ENCODE data around the gene ARID1B. TPM values are rescaled to one million over a fixed set of nuclear protein-coding genes. Genes with fewer than 3 reads are reported as not detected.

ARID1B gene
- total RNA-seq, 1 experiment from 2014 or later: 58.8 TPM

DNA sequence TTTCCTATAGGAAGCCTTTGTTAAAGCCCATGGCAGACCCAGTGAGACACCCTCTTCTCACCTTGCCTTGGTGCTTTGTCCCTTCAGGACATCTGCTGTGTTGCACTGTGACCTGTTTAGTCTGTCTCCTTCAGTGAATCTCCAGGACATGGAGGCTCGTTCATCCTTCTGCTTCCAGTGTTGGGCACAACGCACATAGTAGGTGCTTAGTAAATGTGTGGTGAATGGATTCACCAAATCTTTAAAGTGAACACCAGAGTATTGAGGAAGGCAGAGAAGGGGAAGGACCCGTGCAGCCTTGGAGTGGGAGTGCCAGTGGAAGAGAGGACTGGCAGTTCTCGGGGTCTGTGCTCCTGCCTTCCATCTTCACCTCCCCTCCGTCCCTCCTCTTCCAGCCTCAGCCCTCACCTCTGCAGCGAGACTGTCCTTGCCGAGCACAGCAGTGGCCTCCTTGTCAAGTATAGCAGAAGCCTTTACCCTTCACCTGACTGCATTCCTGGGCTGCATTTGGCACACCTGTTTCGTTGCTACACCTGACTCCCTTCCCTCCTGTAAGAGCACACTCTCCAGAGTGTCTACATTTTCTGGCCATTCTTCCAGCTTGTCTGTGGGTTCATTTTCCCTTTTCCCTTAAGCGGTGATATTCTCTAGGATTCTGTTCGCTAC, 49.2 kb downstream of the ARID1B start:
- no peaks in the 10 kb centered on the region for H3K9me3 Mint-ChIP-seq (ENCODE audit: unreplicated experiment)
- H3K4me3 Mint-ChIP-seq (ENCODE audit: unreplicated experiment): no peak overlapping the region
- no peaks in the 10 kb centered on the region for H3K36me3 Mint-ChIP-seq (ENCODE audit: insufficient read depth, unreplicated experiment)
- ChIA-PET CTCF (no interaction called here), POLR2A (no interaction called here)
- Histone ChIP-seq H3K4me1 (no peaks in the 10 kb centered on the region), H3K27me3 (replicated peaks; ENCODE audit: control insufficient read depth, insufficient read depth, low read length) (no peaks in the 10 kb centered on the region), H3K4me3 (ENCODE audit: low read depth, low read length) (no peak overlapping the region), H3K9me3 (no peaks in the 10 kb centered on the region), H3K36me3 (ENCODE audit: control insufficient read depth, insufficient read depth, low read length) (no peaks in the 10 kb centered on the region)
- BruUV-seq (replicated peaks): no TSS peak
- intact Hi-C loops (cut with micrococcal nuclease; ENCODE audit: unreplicated experiment): no loop called here
- peak overlapping the region; percentile 16 for H3K27ac Mint-ChIP-seq (ENCODE audit: unreplicated experiment)
- H3K27me3 Mint-ChIP-seq (ENCODE audit: insufficient read depth, unreplicated experiment): no peaks in the 10 kb centered on the region
- no peak for DNase-seq
- TF ChIP-seq, protein P1, sequence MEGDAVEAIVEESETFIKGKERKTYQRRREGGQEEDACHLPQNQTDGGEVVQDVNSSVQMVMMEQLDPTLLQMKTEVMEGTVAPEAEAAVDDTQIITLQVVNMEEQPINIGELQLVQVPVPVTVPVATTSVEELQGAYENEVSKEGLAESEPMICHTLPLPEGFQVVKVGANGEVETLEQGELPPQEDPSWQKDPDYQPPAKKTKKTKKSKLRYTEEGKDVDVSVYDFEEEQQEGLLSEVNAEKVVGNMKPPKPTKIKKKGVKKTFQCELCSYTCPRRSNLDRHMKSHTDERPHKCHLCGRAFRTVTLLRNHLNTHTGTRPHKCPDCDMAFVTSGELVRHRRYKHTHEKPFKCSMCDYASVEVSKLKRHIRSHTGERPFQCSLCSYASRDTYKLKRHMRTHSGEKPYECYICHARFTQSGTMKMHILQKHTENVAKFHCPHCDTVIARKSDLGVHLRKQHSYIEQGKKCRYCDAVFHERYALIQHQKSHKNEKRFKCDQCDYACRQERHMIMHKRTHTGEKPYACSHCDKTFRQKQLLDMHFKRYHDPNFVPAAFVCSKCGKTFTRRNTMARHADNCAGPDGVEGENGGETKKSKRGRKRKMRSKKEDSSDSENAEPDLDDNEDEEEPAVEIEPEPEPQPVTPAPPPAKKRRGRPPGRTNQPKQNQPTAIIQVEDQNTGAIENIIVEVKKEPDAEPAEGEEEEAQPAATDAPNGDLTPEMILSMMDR (IDR thresholded peaks at IDR 0.05; ENCODE audit: insufficient read depth in 1 of 2, low read depth in 1 of 2, low read length in 1 of 2, severe bottlenecking in 1 of 2, unreplicated experiment in 1 of 2): no peak
- H3K4me1 Mint-ChIP-seq (ENCODE audit: low read depth, unreplicated experiment): peaks cover 20% of the 10 kb centered on the region

DNA sequence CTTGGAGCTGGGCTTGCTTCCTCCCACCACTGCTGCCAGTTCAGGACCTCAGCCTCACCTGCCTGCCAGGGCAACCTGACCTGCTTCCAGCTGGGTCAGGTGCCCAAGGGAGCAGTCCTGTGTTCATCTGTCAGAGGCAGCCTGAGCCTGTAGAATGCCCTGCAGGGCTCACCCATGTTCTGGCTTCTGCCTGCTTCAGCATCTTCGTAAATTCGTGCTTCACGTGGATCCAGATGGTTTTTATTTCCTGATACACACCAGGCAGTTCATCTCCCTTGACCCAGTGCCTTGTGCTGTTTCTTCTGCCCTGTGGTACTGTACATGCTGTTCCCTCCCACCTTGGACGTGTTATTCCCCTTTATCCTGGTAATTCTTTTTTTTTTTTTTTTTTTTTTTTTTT, 50.2 kb downstream of the ARID1B start:
- no peaks in the 10 kb centered on the region for H3K4me1 ChIP-seq
- no peak overlapping the region for H3K4me3 Mint-ChIP-seq (ENCODE audit: unreplicated experiment)
- CTCF ChIA-PET: interaction anchor here (0.6 kb wide), 1 partner anchor 127 kb away, joined by 6 read pairs; no protein-coding TSS in a partner anchor
- no TSS peak for BruUV-seq (replicated peaks)
- H3K4me1 Mint-ChIP-seq (ENCODE audit: low read depth, unreplicated experiment): peaks cover 17% of the 10 kb centered on the region
- no peaks in the 10 kb centered on the region for H3K36me3 ChIP-seq (ENCODE audit: control insufficient read depth, insufficient read depth, low read length)
- TF ChIP-seq, protein P1 (IDR thresholded peaks at IDR 0.05; ENCODE audit: insufficient read depth in 1 of 2, low read depth in 1 of 2, low read length in 1 of 2, severe bottlenecking in 1 of 2, unreplicated experiment in 1 of 2): no peak
- H3K9me3 Mint-ChIP-seq (ENCODE audit: unreplicated experiment): no peaks in the 10 kb centered on the region
- H3K27me3 ChIP-seq (replicated peaks; ENCODE audit: control insufficient read depth, insufficient read depth, low read length): no peaks in the 10 kb centered on the region
- no peaks in the 10 kb centered on the region for H3K9me3 ChIP-seq
- no peaks in the 10 kb centered on the region for H3K36me3 Mint-ChIP-seq (ENCODE audit: insufficient read depth, unreplicated experiment)
- DNase-seq: no peak
- intact Hi-C loops (cut with micrococcal nuclease; ENCODE audit: unreplicated experiment): no loop called here
- no peaks in the 10 kb centered on the region for H3K27me3 Mint-ChIP-seq (ENCODE audit: insufficient read depth, unreplicated experiment)
- peak overlapping the region; percentile 16 for H3K27ac Mint-ChIP-seq (ENCODE audit: unreplicated experiment)
- POLR2A ChIA-PET: no interaction called here
- H3K4me3 ChIP-seq (ENCODE audit: low read depth, low read length): no peak overlapping the region

DNA sequence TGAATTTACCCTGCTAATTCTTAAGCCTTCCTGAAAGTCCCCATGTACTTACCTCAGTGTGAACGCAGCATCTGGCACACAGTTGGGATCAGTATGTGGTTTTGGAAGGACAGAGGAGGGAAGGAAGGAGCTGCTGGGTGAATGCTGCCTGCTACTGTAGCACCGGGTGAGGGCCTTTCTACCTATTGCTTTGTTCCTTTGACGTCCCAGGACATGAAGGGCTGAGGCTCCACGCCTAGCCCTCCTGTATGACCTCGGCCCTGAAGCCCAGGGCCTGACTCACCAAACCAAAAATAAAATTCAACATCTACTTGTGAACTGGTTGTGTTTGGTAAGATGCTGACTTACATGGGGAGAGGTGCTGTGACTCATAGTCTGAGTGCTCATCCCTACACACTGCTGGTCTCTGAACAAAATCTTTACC, 51.1 kb downstream of the ARID1B start:
- Mint-ChIP-seq H3K9me3 (ENCODE audit: unreplicated experiment) (no peaks in the 10 kb centered on the region), H3K27ac (ENCODE audit: unreplicated experiment) (no peak overlapping the region), H3K4me3 (ENCODE audit: unreplicated experiment) (no peak overlapping the region), H3K4me1 (ENCODE audit: low read depth, unreplicated experiment) (peaks cover 12% of the 10 kb centered on the region), H3K27me3 (ENCODE audit: insufficient read depth, unreplicated experiment) (no peaks in the 10 kb centered on the region), H3K36me3 (ENCODE audit: insufficient read depth, unreplicated experiment) (no peaks in the 10 kb centered on the region)
- no TSS peak for BruUV-seq (replicated peaks)
- Histone ChIP-seq H3K4me1 (no peaks in the 10 kb centered on the region), H3K4me3 (ENCODE audit: low read depth, low read length) (no peak overlapping the region), H3K27me3 (replicated peaks; ENCODE audit: control insufficient read depth, insufficient read depth, low read length) (no peaks in the 10 kb centered on the region), H3K9me3 (no peaks in the 10 kb centered on the region), H3K36me3 (ENCODE audit: control insufficient read depth, insufficient read depth, low read length) (no peaks in the 10 kb centered on the region)
- POLR2A ChIA-PET: no interaction called here
- intact Hi-C loops (cut with micrococcal nuclease; ENCODE audit: unreplicated experiment): no loop called here
- CTCF ChIA-PET: interaction anchor here (0.6 kb wide), 1 partner anchor 127 kb away, joined by 6 read pairs; no protein-coding TSS in a partner anchor
- no peak for DNase-seq
- TF ChIP-seq, protein P1 (IDR thresholded peaks at IDR 0.05; ENCODE audit: insufficient read depth in 1 of 2, low read depth in 1 of 2, low read length in 1 of 2, severe bottlenecking in 1 of 2, unreplicated experiment in 1 of 2): no peak

Measured in Caco-2 (cell line).